ENCODE results near the gene RNASE13. TPM values are rescaled to one million over a fixed set of nuclear protein-coding genes. Genes with fewer than 3 reads are reported as not detected.

Gene RNASE13
- total RNA-seq, 1 experiment from 2014 or later = not detected

- H3K27ac ChIP-seq = no peak overlapping the region
- H3K79me2 ChIP-seq (ENCODE audit: low read depth) = no peaks in the 10 kb centered on the region
- H3K36me3 ChIP-seq (ENCODE audit: low read depth) = no peaks in the 10 kb centered on the region
- no peaks in the 10 kb centered on the region for H3K9me2 ChIP-seq (ENCODE audit: insufficient read depth)
- intact Hi-C loops (cut with micrococcal nuclease; ENCODE audit: unreplicated experiment) = no loop called here
- no peak for DNase-seq
- H3K9me3 ChIP-seq (ENCODE audit: insufficient read depth, low read depth) = no peaks in the 10 kb centered on the region
- no peaks in the 10 kb centered on the region for H3K27me3 ChIP-seq (ENCODE audit: insufficient read depth, low read depth)
- H3K4me1 ChIP-seq (replicated peaks; ENCODE audit: insufficient read depth) = 0 out of 2 replicates have a peak, but pooled peaks cover 6% of the 10 kb centered on the region
- no TSS peak for BruUV-seq (replicated peaks)
- TF ChIP-seq CTCF (conservative IDR thresholded peaks at IDR 0.05) = no peak
- POLR2A ChIA-PET (ENCODE audit: unreplicated experiment) = interaction anchor here (0.6 kb wide), 1 partner anchor 79 kb away, joined by 5 read pairs; no protein-coding TSS in a partner anchor
- CTCF ChIA-PET = no interaction called here
- no peak overlapping the region for H3K4me3 ChIP-seq
- no peaks in the 10 kb centered on the region for H4K20me1 ChIP-seq (ENCODE audit: insufficient read depth)
- H2AFZ ChIP-seq = no peak overlapping the region
- H3K4me2 ChIP-seq = no peak overlapping the region
- H3F3A ChIP-seq (ENCODE audit: insufficient read depth, low read depth) = no peaks in the 10 kb centered on the region
These were observed 8.2 kb downstream of the RNASE13 start for GRCh38 chr14:21026274-21026987.

- peak overlapping the region; percentile 59; the same call in 1 of the 2 replicates for H3K4me3 ChIP-seq
- peak overlapping the region; percentile 74 for H3K4me2 ChIP-seq
- H3K36me3 ChIP-seq (ENCODE audit: low read depth) = no peaks in the 10 kb centered on the region
- ChIA-PET CTCF (no interaction called here), POLR2A (ENCODE audit: unreplicated experiment) (interaction anchor here (0.6 kb wide), 1 partner anchor 79 kb away, joined by 5 read pairs; no protein-coding TSS in a partner anchor)
- H3K79me2 ChIP-seq (ENCODE audit: low read depth) = no peaks in the 10 kb centered on the region
- no peaks in the 10 kb centered on the region for H3F3A ChIP-seq (ENCODE audit: insufficient read depth, low read depth)
- no peaks in the 10 kb centered on the region for H3K27me3 ChIP-seq (ENCODE audit: insufficient read depth, low read depth)
- no peak for TF ChIP-seq CTCF (conservative IDR thresholded peaks at IDR 0.05)
- no peak for TF ChIP-seq EZH2 (IDR thresholded peaks at IDR 0.05; ENCODE audit: low read depth)
- no TSS peak for BruUV-seq (replicated peaks)
- no peak overlapping the region for H3K27ac ChIP-seq
- 0 out of 2 replicates have a peak, but pooled peaks cover 6% of the 10 kb centered on the region for H3K4me1 ChIP-seq (replicated peaks; ENCODE audit: insufficient read depth)
- H4K20me1 ChIP-seq (ENCODE audit: insufficient read depth) = no peaks in the 10 kb centered on the region
- intact Hi-C loops (cut with micrococcal nuclease; ENCODE audit: unreplicated experiment) = no loop called here
- no peak for DNase-seq
- no peaks in the 10 kb centered on the region for H3K9me2 ChIP-seq (ENCODE audit: insufficient read depth)
- H2AFZ ChIP-seq = peak overlapping the region; percentile 69; the same call in 1 of the 2 replicates
- H3K9me3 ChIP-seq (ENCODE audit: insufficient read depth, low read depth) = no peaks in the 10 kb centered on the region
These were observed 9.0 kb downstream of the RNASE13 start for GRCh38 chr14:21025371-21026273.

- ChIA-PET CTCF (no interaction called here), POLR2A (ENCODE audit: unreplicated experiment) (no interaction called here)
- 0 out of 2 replicates have a peak, but pooled peaks cover 6% of the 10 kb centered on the region for H3K4me1 ChIP-seq (replicated peaks; ENCODE audit: insufficient read depth)
- DNase-seq = peak in 1 of 2 experiments; percentile 56
- no peaks in the 10 kb centered on the region for H3K36me3 ChIP-seq (ENCODE audit: low read depth)
- no peaks in the 10 kb centered on the region for H3K27me3 ChIP-seq (ENCODE audit: insufficient read depth, low read depth)
- H3F3A ChIP-seq (ENCODE audit: insufficient read depth, low read depth) = no peaks in the 10 kb centered on the region
- no peaks in the 10 kb centered on the region for H3K79me2 ChIP-seq (ENCODE audit: low read depth)
- intact Hi-C loops (cut with micrococcal nuclease; ENCODE audit: unreplicated experiment) = no loop called here
- BruUV-seq (replicated peaks) = no TSS peak
- peak within 1 kb of the TSS; percentile 79 for H2AFZ ChIP-seq
- no peak within 1 kb of the TSS for H3K27ac ChIP-seq
- H3K4me2 ChIP-seq = peak within 1 kb of the TSS; percentile 74
- H3K9me3 ChIP-seq (ENCODE audit: insufficient read depth, low read depth) = no peaks in the 10 kb centered on the region
- H3K4me3 ChIP-seq = peak within 1 kb of the TSS; percentile 59
- H4K20me1 ChIP-seq (ENCODE audit: insufficient read depth) = no peaks in the 10 kb centered on the region
- TF ChIP-seq CTCF (conservative IDR thresholded peaks at IDR 0.05) = no peak
- no peak for TF ChIP-seq EZH2 (IDR thresholded peaks at IDR 0.05; ENCODE audit: low read depth)
- H3K9me2 ChIP-seq (ENCODE audit: insufficient read depth) = no peaks in the 10 kb centered on the region
These were observed 9.8 kb downstream of the RNASE13 start, which contains the start of gene NDRG2 for GRCh38 chr14:21024585-21025370. TSS of gene NDRG2 (minus strand) at chr14:21025061. CDS start at chr14:21023315, 1,746 bp downstream.

Measured in PC-9 (cell line).